ENCODE measurements around the gene COMT. TPM values are rescaled to one million over a fixed set of nuclear protein-coding genes. Genes with fewer than 3 reads are reported as not detected.

The COMT gene
- total and polyA plus RNA-seq, 9 of the 15 experiments (the other 6 are each of a cell fraction or from before 2014, with no cell fraction given), result 12.5 to 351 (median 155) TPM

GRCh38 chr22:19972652-19973550, 31.3 kb downstream of the COMT start (continued):
- TF ChIP-seq ZNF518B (CRISPR knock-in tag; IDR thresholded peaks at IDR 0.05) (no peak), CBX1 (IDR thresholded peaks at IDR 0.05; ENCODE audit: low read depth) (0 out of 2 replicates have a peak, but pooled peaks have one; percentile 26), ZNF316 (IDR thresholded peaks at IDR 0.05) (no peak), ZBTB2 (IDR thresholded peaks at IDR 0.05) (no peak), BRD4 (IDR thresholded peaks at IDR 0.05) (0 out of 2 replicates have a peak, but pooled peaks have one; percentile 28)
